HG03039 (cell line): ENCODE measurements around the gene NNT.
"Not testable (repeated sequence)": the region's sequence is repeated elsewhere in the genome, so short reads cannot be mapped to it uniquely, and the experiment has no call there.

Experiments used
- ATAC-seq: cut with Tn5 transposase; IDR thresholded peaks from one replicate; pipeline ENCODE4 v1.9.1; 2021; ENCODE audit warnings: mild to moderate bottlenecking, moderate library complexity; ENCODE audit not compliant: unreplicated experiment

The NNT gene

DNA sequence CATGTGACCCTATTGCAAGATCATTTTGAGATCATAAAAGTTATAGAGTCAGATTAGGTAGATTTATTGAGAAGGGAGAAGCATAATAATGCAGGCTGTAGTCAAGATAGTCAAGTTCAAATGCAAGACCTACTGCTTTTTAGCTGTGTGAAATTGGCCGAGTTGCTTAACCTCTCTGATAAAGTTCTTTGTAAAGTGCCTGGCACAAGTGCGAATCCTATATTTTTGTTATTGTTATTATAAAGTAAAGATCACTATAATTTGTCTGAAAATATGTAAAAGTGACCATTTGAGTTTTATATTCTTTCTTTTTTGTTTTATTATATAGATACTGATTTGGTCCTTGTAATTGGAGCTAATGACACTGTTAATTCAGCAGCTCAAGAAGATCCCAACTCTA is 99.3 kb downstream of the NNT start:
- ATAC-seq = no peak

DNA sequence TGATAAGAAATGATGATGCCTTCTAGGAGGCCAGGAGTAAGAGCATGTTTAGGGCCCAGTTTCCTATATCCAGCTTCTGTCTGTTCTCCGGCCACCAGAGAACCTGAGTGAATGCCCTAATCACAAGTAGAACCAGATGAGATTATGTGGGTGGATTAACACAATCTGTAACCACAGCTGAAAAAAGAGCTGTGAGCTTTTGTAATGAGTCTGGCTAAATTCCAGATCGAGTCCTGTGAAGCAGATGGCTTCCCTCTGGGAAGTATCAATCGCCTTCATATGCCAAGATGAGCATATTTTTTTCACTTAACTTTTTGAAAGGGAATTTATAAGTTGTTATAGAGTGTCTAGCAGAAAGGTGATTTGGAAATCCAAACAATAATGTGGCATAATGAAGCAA is 99.8 kb downstream of the NNT start:
- no peak for ATAC-seq

DNA sequence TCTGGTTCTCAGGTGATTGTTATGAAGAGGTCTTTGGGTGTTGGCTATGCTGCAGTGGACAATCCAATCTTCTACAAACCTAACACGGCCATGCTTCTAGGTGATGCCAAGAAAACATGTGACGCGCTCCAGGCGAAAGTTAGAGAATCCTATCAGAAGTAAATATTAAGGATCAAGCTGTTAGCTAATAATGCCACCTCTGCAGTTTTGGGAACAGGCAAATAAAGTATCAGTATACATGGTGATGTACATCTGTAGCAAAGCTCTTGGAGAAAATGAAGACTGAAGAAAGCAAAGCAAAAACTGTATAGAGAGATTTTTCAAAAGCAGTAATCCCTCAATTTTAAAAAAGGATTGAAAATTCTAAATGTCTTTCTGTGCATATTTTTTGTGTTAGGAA is 101.3 kb downstream of the NNT start:
- ATAC-seq = no peak

DNA sequence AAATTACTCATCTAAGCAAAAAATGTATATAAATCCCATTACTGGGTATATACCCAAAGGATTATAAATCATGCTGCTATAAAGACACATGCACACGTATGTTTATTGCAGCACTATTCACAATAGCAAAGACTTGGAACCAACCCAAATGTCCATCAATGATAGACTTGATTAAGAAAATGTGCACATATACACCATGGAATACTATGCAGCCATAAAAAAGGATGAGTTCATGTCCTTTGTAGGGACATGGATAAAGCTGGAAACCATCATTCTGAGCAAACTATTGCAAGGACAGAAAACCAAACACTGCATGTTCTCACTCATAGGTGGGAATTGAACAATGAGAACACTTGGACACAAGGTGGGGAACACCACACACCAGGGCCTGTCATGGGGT is 103.6 kb downstream of the NNT start:
- not testable (repeated sequence) for ATAC-seq

DNA sequence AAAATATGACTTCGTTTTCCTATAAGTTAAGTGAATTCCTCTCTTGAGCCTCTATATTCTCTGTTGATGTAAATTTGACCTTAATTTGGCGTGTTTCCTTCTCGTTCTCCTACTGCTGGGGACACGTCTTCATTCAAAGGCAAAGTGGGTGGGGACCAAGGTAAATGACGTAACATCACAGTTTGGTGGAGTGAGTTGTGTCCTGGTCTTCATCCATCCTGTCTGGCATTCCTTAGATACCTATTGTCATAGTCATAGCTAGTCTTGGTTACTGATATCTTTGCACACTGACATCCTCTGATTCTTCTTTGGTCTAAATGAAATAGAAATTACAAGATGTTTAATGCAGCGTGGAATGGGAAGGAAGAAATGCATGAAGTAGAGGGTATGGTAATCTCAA is 108.5 kb downstream of the NNT start:
- ATAC-seq = no peak

DNA sequence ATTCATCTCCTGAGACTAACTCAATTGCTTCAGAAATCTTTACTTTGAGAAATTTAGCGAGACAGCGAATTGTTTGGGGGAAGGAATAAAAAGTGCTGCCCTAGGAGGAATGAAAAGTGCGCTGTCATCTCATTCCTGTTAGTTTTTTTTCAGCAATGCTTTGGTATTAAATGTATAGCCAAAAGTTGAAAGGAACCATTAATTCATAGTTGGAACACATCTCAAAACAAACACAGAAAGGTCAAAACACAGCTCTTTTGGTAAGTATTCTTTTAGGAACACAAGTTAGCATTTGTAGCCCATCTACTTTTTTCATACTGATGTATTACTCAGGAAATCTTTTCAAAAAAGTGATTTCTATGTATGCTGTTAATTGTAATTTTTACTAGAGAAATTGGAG is 109.1 kb downstream of the NNT start:
- no peak for ATAC-seq

DNA sequence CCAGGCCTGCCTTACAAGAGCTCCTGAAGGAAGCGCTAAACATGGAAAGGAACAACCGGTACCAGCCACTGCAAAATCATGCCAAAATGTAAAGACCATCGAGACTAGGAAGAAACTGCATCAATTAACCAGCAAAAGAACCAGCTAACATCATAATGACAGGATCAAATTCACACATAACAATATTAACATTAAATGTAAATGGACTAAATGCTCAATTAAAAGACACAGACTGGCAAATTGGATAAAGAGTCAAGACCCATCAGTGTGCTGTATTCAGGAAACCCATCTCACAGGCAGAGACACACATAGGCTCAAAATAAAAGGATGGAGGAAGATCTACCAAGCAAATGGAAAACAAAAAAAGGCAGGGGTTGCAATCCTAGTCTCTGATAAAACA is 116.8 kb downstream of the NNT start:
- not testable (repeated sequence) for ATAC-seq

DNA sequence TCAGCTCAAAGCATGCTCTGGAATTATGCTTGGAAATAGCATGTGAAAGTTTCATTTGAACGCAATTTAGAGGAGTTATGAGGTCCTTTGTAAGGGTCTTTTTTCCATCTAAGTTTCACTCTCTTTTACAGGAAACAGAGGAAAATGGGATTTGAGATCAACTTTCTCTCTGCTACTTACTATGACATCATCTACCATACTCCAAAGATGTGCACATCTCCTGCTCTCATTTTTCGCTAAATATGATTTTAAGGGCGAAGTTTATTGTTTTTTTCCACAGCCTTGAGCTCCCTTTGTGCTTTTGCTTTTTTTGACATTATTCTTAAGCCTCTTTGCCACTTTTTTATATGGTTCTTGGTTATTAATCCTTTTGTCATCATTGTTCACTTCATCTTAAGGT is 125.6 kb downstream of the NNT start:
- ATAC-seq = no peak

DNA sequence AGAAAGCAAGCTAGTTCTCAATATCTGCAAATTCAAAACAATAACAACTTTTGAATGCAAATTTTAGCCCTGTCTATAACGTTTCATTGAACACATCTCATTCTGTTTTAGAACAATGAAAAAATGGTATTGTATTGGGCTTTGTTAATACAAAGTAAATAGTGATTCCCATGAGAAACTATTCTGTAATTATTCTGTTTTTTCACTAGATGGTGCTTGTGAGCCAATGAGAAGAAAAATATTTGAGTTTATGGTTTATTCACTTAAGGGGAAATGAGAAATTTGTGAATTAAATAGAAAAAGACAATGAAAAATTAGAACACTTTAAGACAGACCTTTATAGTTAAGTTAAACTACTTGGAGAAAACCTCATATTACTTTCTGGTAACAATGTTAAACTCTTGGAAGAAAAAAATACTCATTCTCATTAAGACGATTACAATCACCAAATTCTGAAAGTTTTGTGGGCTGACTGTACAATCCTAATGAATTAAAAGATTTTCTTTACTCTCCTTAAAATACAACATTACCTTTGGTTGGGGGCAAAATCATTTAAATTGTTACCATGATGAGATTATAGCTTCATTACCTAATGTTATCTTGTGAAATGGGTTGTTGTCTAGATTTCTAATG is 127.0 kb downstream of the NNT start:
- ATAC-seq = no peak

DNA sequence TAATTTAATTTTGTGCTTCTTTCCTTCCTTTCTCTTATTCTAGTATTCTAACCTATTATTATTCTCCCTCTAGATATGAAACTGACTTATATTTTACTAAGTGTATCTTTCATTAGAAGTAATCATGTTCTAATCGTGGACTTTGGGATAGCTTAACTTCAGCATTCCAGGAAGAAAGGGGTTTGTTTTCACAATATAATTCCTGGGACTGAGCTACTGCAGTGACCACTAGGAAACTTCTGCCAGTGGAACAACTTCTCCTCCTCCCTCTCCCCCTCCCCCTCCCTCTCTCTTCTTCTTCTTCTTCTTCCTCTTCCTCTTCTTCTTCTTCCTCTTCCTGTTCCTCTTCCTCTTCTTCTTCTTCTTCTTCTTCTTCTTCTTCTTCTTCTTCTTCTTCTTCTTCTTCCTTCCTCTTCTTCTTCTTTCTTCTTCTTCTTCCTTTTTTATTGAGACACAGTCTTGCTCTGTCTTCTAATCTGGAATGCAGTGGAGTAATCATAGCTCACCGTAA is 127.9 kb downstream of the NNT start:
- no peak for ATAC-seq

DNA sequence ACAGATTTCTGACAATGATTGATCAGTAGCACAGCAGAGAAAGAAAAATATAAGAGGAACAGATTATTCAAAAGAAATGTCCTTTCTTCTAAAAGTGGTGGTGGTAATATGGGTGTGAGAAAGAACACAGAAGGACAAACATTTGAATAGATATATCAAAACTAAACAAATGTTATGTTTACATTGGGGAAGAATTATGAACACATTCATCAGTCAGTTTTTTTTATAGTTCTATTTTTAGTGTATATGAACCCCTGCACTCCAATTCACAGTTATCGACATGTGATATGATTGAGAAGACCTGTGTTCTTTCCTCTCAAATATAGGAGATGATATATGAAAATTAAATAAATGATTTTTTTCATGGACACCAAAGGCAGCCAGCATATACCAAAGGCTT is 128.6 kb downstream of the NNT start:
- no peak for ATAC-seq

DNA sequence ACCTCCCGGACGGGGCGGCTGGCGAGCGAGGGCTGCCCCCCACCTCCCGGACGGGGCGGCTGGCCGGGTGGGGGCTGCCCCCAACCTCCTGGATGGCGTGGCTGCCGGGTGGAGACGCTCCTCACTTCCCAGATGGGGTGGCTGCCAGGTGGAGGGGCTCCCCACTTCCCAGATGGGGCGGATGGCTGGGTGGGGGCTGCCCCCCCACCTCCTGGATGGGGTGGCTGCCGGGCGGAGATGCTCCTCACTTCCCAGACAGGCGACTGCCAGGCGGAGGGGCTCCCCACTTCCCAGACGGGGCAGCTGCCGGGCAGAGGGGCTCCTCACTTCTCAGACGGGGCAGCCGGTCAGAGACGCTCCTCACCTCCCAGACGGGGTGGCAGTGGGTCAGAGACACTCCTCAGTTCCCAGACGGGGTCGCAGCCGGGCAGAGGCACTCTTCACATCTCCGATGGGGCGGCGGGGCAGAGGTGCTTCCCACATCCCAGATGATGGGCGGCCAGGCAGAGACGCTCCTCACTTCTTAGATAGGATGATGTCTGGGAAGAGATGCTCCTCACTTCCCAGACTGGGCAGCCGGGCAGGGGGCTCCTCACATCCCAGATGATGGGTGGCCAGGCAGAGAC is 143.1 kb downstream of the NNT start:
- not testable (repeated sequence) for ATAC-seq

DNA sequence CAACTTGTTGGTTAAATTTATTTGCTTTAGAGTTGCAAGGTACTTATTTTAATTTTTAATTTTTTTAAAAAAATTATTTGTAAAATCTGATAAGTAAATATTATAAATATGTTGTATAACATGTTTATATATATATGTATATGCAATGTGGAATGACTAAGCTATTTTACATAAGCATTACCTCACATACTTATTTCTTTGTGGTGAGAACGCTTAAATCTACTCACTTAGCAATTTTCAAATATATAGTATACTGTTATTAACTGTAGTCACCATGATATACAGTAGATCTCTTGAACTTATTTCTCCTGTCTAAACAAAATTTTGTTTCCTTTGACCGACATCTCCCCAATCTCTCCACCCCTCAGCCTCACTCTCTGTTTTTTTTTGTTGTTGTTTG is 147.8 kb downstream of the NNT start:
- ATAC-seq = no peak

DNA sequence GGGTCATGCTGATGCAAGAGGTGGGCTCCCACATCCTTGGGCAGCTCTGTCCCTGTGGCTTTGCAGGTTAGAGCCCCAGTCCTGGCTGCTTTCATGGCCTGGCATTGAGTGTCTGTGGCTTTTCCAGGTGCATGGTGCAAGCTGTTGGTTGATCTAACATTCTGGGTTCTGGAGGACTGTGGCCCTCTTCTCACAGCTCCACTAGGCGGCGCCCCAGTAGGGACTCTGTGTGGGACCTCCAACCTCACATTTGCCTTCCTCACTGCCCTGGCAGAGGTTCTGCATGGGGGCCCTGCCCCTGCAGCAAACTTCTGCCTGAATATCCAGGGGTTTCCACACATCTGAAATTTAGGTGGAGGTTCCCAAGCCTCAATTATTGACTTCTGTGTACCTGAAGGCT is 150.1 kb downstream of the NNT start:
- no peak for ATAC-seq
